HUES64 (cell line): ENCODE data around the gene VSTM4. TPM values are rescaled to one million over a fixed set of nuclear protein-coding genes. Genes with fewer than 3 reads are reported as not detected.
A peak's percentile ranks its signal among the peaks of the same experiment; 100 is the strongest.

Experiments
- H3K27ac ChIP-seq: 2 replicates; pipeline ENCODE4 v1.7.0; 2013; ENCODE audit warnings: low read depth, low read length, inconsistent platforms
- H3K27me3 ChIP-seq: 2 replicates; pipeline ENCODE4 v1.6.1; 2013; ENCODE audit warnings: mild to moderate bottlenecking, low read length; ENCODE audit not compliant: insufficient read depth
- H3K36me3 ChIP-seq: 2 replicates; pipeline ENCODE4 v1.6.1; 2013; ENCODE audit warnings: mild to moderate bottlenecking, low read length; ENCODE audit not compliant: insufficient read depth
- H3K4me1 ChIP-seq: 2 replicates; pipeline ENCODE4 v1.6.1; 2013; ENCODE audit warnings: mild to moderate bottlenecking, low read length, moderate library complexity; ENCODE audit not compliant: insufficient read depth
- H3K4me3 ChIP-seq: 2 replicates; pipeline ENCODE4 v1.5.1; 2013; ENCODE audit warnings: mild to moderate bottlenecking, low read length, moderate library complexity
- H3K9ac ChIP-seq: 2 replicates; pipeline ENCODE4 v1.6.1; 2013; ENCODE audit warnings: mild to moderate bottlenecking, low read depth, low read length
- H3K9me3 ChIP-seq: 2 replicates; pipeline ENCODE4 v1.6.1; 2013; ENCODE audit warnings: low read depth, low read length; ENCODE audit not compliant: insufficient read depth
- WGBS: fragments of 150-250, 120-280 bp; methylation state at CpG from one replicate; pipeline ENCODE4 v1.1.7; 2013; ENCODE audit warnings: missing lambda C conversion rate; 5-methylcytosine and 5-hydroxymethylcytosine counted together
- polyA plus RNA-seq, 2 experiments: library from polyadenylated mRNA; stranded (reverse); fragments of 50-300 nt; gene quantifications; one replicate each; pipeline ENCODE4 v1.2.3, GENCODE V29; 2013

The VSTM4 gene
- polyA plus RNA-seq (2013, experiment 1 of 2): 0.40 TPM
- 0.70 TPM for polyA plus RNA-seq (2013, experiment 2 of 2)

GRCh38 chr10:49115015-49115795, at the start of gene VSTM4:
Gene VSTM4 (minus strand): TSS chr10:49115522. CDS start chr10:49115485, 37 bp downstream.
- Histone ChIP-seq H3K9me3 (no peaks in the 10 kb centered on the region), H3K27me3 (peaks cover 25% of the 10 kb centered on the region), H3K9ac (peak within 1 kb of the TSS; percentile 66), H3K4me3 (peak within 1 kb of the TSS; percentile 57), H3K27ac (no peak within 1 kb of the TSS), H3K4me1 (no peaks in the 10 kb centered on the region), H3K36me3 (no peaks in the 10 kb centered on the region)
- WGBS: 3% methylated on average over 95 of the region's 95 CpGs

DNA sequence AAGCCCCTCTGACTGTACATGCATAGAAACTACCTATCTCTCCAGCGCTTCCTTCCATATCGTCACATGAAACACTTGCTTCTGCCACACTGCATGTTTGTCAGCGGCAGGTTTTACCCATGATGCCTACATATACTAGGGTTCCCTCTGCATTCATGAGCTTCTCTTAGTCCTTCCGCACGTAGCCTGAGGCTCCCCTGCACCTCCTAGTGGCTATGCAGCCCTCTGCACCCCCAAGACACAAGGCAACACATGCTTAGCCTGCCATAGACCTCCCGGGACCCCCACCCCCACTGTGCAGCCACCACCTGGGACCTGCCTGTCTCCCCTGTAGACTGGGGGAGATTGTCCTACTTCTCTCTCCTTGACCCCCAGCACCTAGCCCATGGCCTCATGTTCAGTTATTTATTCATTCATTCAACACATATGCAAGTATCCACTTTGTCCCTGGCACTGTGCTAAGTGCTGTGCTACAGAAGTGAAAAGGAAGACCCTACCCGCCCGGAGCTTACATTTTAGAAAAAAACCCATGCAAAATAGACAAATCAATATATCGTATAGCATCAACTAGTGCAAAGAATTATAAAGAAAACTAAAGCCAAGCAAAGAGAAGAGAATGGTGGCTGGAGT, 49.4 kb upstream of the VSTM4 start:
- Histone ChIP-seq H3K4me1 (no peaks in the 10 kb centered on the region), H3K9me3 (no peaks in the 10 kb centered on the region), H3K27me3 (no peaks in the 10 kb centered on the region; the same call in 1 of the 2 replicates), H3K36me3 (no peaks in the 10 kb centered on the region), H3K9ac (no peak overlapping the region), H3K27ac (no peak overlapping the region), H3K4me3 (no peak overlapping the region)
- WGBS: 67% methylated on average over 8 of the region's 9 CpGs

GRCh38 chr10:49163741-49164140, 48.4 kb upstream of the VSTM4 start:
- WGBS: 94% methylated on average over 4 of the region's 4 CpGs

DNA sequence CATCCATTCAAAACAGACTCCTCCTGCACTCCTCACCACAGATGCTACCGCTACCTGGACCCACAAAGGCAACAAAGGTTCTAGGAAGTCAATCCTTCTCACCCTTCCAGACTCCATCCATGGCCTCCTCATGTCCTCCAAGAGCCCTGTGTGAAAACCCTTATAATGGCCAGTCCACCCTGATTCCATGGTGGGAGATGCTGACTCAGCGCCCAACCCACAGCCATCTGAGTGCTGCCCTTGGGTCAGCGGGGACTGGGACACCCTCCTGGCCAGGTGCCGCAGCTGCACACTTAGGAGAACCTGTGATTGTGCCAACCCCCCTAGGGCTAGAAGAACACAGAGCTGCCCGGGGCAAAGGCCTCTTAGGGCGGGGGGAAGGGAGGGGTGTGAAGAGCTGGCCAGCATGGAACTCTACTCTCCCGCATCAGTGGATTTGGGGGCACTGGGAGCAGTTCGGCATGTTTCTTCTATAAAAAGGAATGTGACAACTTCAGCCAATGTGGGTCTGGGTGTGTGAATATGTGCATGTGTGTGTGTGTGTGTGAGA, 47.5 kb upstream of the VSTM4 start:
- Histone ChIP-seq H3K27me3 (no peaks in the 10 kb centered on the region; the same call in 1 of the 2 replicates), H3K4me1 (peaks cover 13% of the 10 kb centered on the region; the same call in 1 of the 2 replicates), H3K36me3 (no peaks in the 10 kb centered on the region)

More at GRCh38 chr10:49163741-49164140, 48.4 kb upstream of the VSTM4 start:
- no peak overlapping the region for H3K4me3 ChIP-seq
- no peaks in the 10 kb centered on the region; the same call in 1 of the 2 replicates for H3K27me3 ChIP-seq
- H3K4me1 ChIP-seq: peaks cover 5% of the 10 kb centered on the region; the same call in 1 of the 2 replicates
- no peaks in the 10 kb centered on the region for H3K36me3 ChIP-seq
- H3K9ac ChIP-seq: no peak overlapping the region
- H3K27ac ChIP-seq: no peak overlapping the region
- no peaks in the 10 kb centered on the region for H3K9me3 ChIP-seq

GRCh38 chr10:49162063-49162462, 46.7 kb upstream of the VSTM4 start:
- Histone ChIP-seq H3K36me3 (no peaks in the 10 kb centered on the region), H3K27me3 (no peaks in the 10 kb centered on the region; the same call in 1 of the 2 replicates), H3K9me3 (no peaks in the 10 kb centered on the region), H3K4me1 (peaks cover 14% of the 10 kb centered on the region; the same call in 1 of the 2 replicates), H3K9ac (no peak overlapping the region), H3K4me3 (no peak overlapping the region), H3K27ac (no peak overlapping the region)
- WGBS: 98% methylated on average over 5 of the region's 5 CpGs

More for the DNA sequence above, 47.5 kb upstream of the VSTM4 start:
- Histone ChIP-seq H3K9me3 (no peaks in the 10 kb centered on the region), H3K4me3 (no peak overlapping the region), H3K27ac (no peak overlapping the region), H3K9ac (no peak overlapping the region)
- WGBS: 95% methylated on average over 8 of the region's 8 CpGs

- 68% methylated on average over 8 of the region's 8 CpGs for WGBS
- H3K9ac ChIP-seq: no peak overlapping the region
- no peak overlapping the region for H3K4me3 ChIP-seq
- no peak overlapping the region for H3K27ac ChIP-seq
- peaks cover 14% of the 10 kb centered on the region; the same call in 1 of the 2 replicates for H3K4me1 ChIP-seq
- no peaks in the 10 kb centered on the region; the same call in 1 of the 2 replicates for H3K27me3 ChIP-seq
- H3K36me3 ChIP-seq: no peaks in the 10 kb centered on the region
- H3K9me3 ChIP-seq: no peaks in the 10 kb centered on the region
Measured at GRCh38 chr10:49161411-49161997, 46.2 kb upstream of the VSTM4 start.

GRCh38 chr10:49160814-49161213, 45.5 kb upstream of the VSTM4 start:
- WGBS: 94% methylated on average over 5 of the region's 5 CpGs
- H3K9ac ChIP-seq: no peak overlapping the region

DNA sequence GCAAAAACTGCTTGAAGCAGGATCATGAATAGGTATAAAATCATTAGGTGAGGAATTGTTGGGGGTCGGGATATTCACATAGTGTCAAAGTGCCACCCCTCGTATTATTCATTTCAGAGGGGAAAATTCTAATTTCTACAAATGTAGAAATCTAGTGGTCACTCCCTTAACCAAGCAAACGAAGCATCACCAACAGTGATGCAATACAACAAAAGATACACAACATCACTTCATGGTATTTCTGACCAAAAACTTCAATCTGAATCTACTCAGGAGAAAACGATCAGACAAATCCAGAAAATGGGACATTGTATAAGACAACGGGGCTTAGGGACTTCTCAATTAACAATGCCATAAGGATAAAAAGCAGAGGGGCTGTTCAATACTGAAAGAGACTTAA, 44.8 kb upstream of the VSTM4 start:
- H3K36me3 ChIP-seq: no peaks in the 10 kb centered on the region
- no peaks in the 10 kb centered on the region for H3K9me3 ChIP-seq
- 91% methylated on average over 5 of the region's 5 CpGs for WGBS
- H3K4me1 ChIP-seq: peaks cover 14% of the 10 kb centered on the region; the same call in 1 of the 2 replicates
- no peak overlapping the region for H3K4me3 ChIP-seq
- no peaks in the 10 kb centered on the region; the same call in 1 of the 2 replicates for H3K27me3 ChIP-seq
- H3K27ac ChIP-seq: no peak overlapping the region
- no peak overlapping the region for H3K9ac ChIP-seq

More at GRCh38 chr10:49160814-49161213, 45.5 kb upstream of the VSTM4 start:
- H3K4me3 ChIP-seq: no peak overlapping the region
- H3K4me1 ChIP-seq: peaks cover 14% of the 10 kb centered on the region; the same call in 1 of the 2 replicates
- no peaks in the 10 kb centered on the region for H3K36me3 ChIP-seq
- no peak overlapping the region for H3K27ac ChIP-seq
- H3K9me3 ChIP-seq: no peaks in the 10 kb centered on the region
- no peaks in the 10 kb centered on the region; the same call in 1 of the 2 replicates for H3K27me3 ChIP-seq

- Histone ChIP-seq H3K36me3 (no peaks in the 10 kb centered on the region), H3K9ac (no peak overlapping the region), H3K27me3 (no peaks in the 10 kb centered on the region; the same call in 1 of the 2 replicates), H3K27ac (no peak overlapping the region), H3K4me1 (peaks cover 14% of the 10 kb centered on the region; the same call in 1 of the 2 replicates), H3K9me3 (no peaks in the 10 kb centered on the region), H3K4me3 (no peak overlapping the region)
- WGBS: 82% methylated on average over 2 of the region's 3 CpGs
Measured at GRCh38 chr10:49158915-49159314, 43.6 kb upstream of the VSTM4 start.

GRCh38 chr10:49158404-49158803, 43.1 kb upstream of the VSTM4 start:
- H3K4me1 ChIP-seq: peaks cover 14% of the 10 kb centered on the region; the same call in 1 of the 2 replicates
- H3K36me3 ChIP-seq: no peaks in the 10 kb centered on the region
- H3K27me3 ChIP-seq: no peaks in the 10 kb centered on the region; the same call in 1 of the 2 replicates
- H3K9me3 ChIP-seq: no peaks in the 10 kb centered on the region
- 0 out of 2 replicates have a peak overlapping the region, but pooled peaks have one; percentile 3 for H3K9ac ChIP-seq
- no peak overlapping the region for H3K4me3 ChIP-seq
- H3K27ac ChIP-seq: peak overlapping the region; percentile 58; the same call in 1 of the 2 replicates
- 7% methylated on average over 3 of the region's 7 CpGs for WGBS
